Measurements from ENCODE around the gene STAC. TPM values are rescaled to one million over a fixed set of nuclear protein-coding genes. Genes with fewer than 3 reads are reported as not detected.
"Not testable (repeated sequence)": the region's sequence is repeated elsewhere in the genome, so short reads cannot be mapped to it uniquely, and the experiment has no call there.

The STAC gene
- total RNA-seq, 2 experiments from 2014 or later = not detected

- CTCF ChIA-PET = no interaction called here
Measured at GRCh38 chr3:36486009-36486795, 105.9 kb downstream of the STAC start.

GRCh38 chr3:36487616-36488015 is 107.3 kb downstream of the STAC start:
- H3K27ac Mint-ChIP-seq = no peak overlapping the region

More at GRCh38 chr3:36486009-36486795, 105.9 kb downstream of the STAC start:
- Mint-ChIP-seq H3K9me3 (ENCODE audit: insufficient read depth) (no peaks in the 10 kb centered on the region), H3K4me3 (no peak overlapping the region), H3K4me1 (ENCODE audit: low read depth) (no peaks in the 10 kb centered on the region), H3K27ac (no peak overlapping the region), H3K27me3 (ENCODE audit: low read depth) (peaks cover 2% of the 10 kb centered on the region), H3K36me3 (ENCODE audit: low read depth) (no peaks in the 10 kb centered on the region)
- ATAC-seq (no peak), DNase-seq (no peak)
- POLR2A ChIA-PET = no interaction called here

GRCh38 chr3:36488077-36488789 is 107.9 kb downstream of the STAC start:
- no peaks in the 10 kb centered on the region for H3K9me3 Mint-ChIP-seq (ENCODE audit: insufficient read depth)
- CTCF ChIA-PET = no interaction called here

More at GRCh38 chr3:36487616-36488015, 107.3 kb downstream of the STAC start:
- Mint-ChIP-seq H3K27me3 (ENCODE audit: low read depth) (peaks cover 2% of the 10 kb centered on the region), H3K4me1 (ENCODE audit: low read depth) (no peaks in the 10 kb centered on the region), H3K9me3 (ENCODE audit: insufficient read depth) (no peaks in the 10 kb centered on the region), H3K4me3 (no peak overlapping the region), H3K36me3 (ENCODE audit: low read depth) (no peaks in the 10 kb centered on the region)
- DNase-seq (no peak), ATAC-seq (no peak)
- CTCF ChIA-PET = no interaction called here
- POLR2A ChIA-PET = no interaction called here

GRCh38 chr3:36489101-36489500 is 108.8 kb downstream of the STAC start:
- Mint-ChIP-seq H3K27me3 (ENCODE audit: low read depth) (peaks cover 2% of the 10 kb centered on the region), H3K36me3 (ENCODE audit: low read depth) (no peaks in the 10 kb centered on the region), H3K4me1 (ENCODE audit: low read depth) (no peaks in the 10 kb centered on the region), H3K27ac (no peak overlapping the region), H3K4me3 (no peak overlapping the region), H3K9me3 (ENCODE audit: insufficient read depth) (no peaks in the 10 kb centered on the region)
- POLR2A ChIA-PET = no interaction called here
- ATAC-seq (no peak), DNase-seq (no peak)
- CTCF ChIA-PET = no interaction called here

More at GRCh38 chr3:36488077-36488789, 107.9 kb downstream of the STAC start:
- H3K4me1 Mint-ChIP-seq (ENCODE audit: low read depth) = no peaks in the 10 kb centered on the region
- H3K27me3 Mint-ChIP-seq (ENCODE audit: low read depth) = peaks cover 2% of the 10 kb centered on the region
- DNase-seq (no peak), ATAC-seq (no peak)
- no peak overlapping the region for H3K4me3 Mint-ChIP-seq
- H3K27ac Mint-ChIP-seq = no peak overlapping the region
- H3K36me3 Mint-ChIP-seq (ENCODE audit: low read depth) = no peaks in the 10 kb centered on the region
- POLR2A ChIA-PET = no interaction called here

- H3K36me3 Mint-ChIP-seq (ENCODE audit: low read depth) = no peaks in the 10 kb centered on the region
- H3K9me3 Mint-ChIP-seq (ENCODE audit: insufficient read depth) = no peaks in the 10 kb centered on the region
- H3K4me1 Mint-ChIP-seq (ENCODE audit: low read depth) = no peaks in the 10 kb centered on the region
- peaks cover 2% of the 10 kb centered on the region for H3K27me3 Mint-ChIP-seq (ENCODE audit: low read depth)
- no peak overlapping the region for H3K4me3 Mint-ChIP-seq
- POLR2A ChIA-PET = no interaction called here
- DNase-seq (no peak), ATAC-seq (no peak)
- H3K27ac Mint-ChIP-seq = no peak overlapping the region
- CTCF ChIA-PET = no interaction called here
Measured at GRCh38 chr3:36489679-36490425, 109.5 kb downstream of the STAC start.

- ChIA-PET POLR2A (no interaction called here), CTCF (no interaction called here)
- Mint-ChIP-seq H3K4me3 (no peak overlapping the region), H3K27me3 (ENCODE audit: low read depth) (peaks cover 2% of the 10 kb centered on the region), H3K36me3 (ENCODE audit: low read depth) (no peaks in the 10 kb centered on the region), H3K27ac (no peak overlapping the region), H3K9me3 (ENCODE audit: insufficient read depth) (no peaks in the 10 kb centered on the region), H3K4me1 (ENCODE audit: low read depth) (no peaks in the 10 kb centered on the region)
- ATAC-seq (no peak), DNase-seq (no peak)
Measured at GRCh38 chr3:36493051-36493450, 112.7 kb downstream of the STAC start.

GRCh38 chr3:36494461-36495109 is 114.3 kb downstream of the STAC start:
- Mint-ChIP-seq H3K4me1 (ENCODE audit: low read depth) (no peaks in the 10 kb centered on the region), H3K9me3 (ENCODE audit: insufficient read depth) (no peaks in the 10 kb centered on the region), H3K27ac (no peak overlapping the region), H3K4me3 (no peak overlapping the region), H3K36me3 (ENCODE audit: low read depth) (no peaks in the 10 kb centered on the region), H3K27me3 (ENCODE audit: low read depth) (peaks cover 4% of the 10 kb centered on the region)
- no peak for DNase-seq
- no peak for ATAC-seq
- POLR2A ChIA-PET = no interaction called here
- CTCF ChIA-PET = no interaction called here

GRCh38 chr3:36496684-36497633 is 116.7 kb downstream of the STAC start:
- CTCF ChIA-PET = no interaction called here
- ATAC-seq = no peak
- POLR2A ChIA-PET = no interaction called here

GRCh38 chr3:36500053-36500452 is 119.7 kb downstream of the STAC start:
- H3K9me3 Mint-ChIP-seq (ENCODE audit: insufficient read depth); H3K4me3 Mint-ChIP-seq; H3K27ac Mint-ChIP-seq; DNase-seq; POLR2A ChIA-PET; H3K36me3 Mint-ChIP-seq (ENCODE audit: low read depth); H3K4me1 Mint-ChIP-seq (ENCODE audit: low read depth); CTCF ChIA-PET; H3K27me3 Mint-ChIP-seq (ENCODE audit: low read depth); ATAC-seq: not testable (repeated sequence)

More at GRCh38 chr3:36496684-36497633, 116.7 kb downstream of the STAC start:
- Mint-ChIP-seq H3K36me3 (ENCODE audit: low read depth) (no peaks in the 10 kb centered on the region), H3K9me3 (ENCODE audit: insufficient read depth) (no peaks in the 10 kb centered on the region), H3K27ac (no peak overlapping the region), H3K4me3 (no peak overlapping the region), H3K27me3 (ENCODE audit: low read depth) (peaks cover 2% of the 10 kb centered on the region), H3K4me1 (ENCODE audit: low read depth) (no peaks in the 10 kb centered on the region)
- DNase-seq = no peak

- Mint-ChIP-seq H3K9me3 (ENCODE audit: insufficient read depth) (no peaks in the 10 kb centered on the region), H3K36me3 (ENCODE audit: low read depth) (no peaks in the 10 kb centered on the region), H3K27ac (no peak overlapping the region), H3K4me1 (ENCODE audit: low read depth) (no peaks in the 10 kb centered on the region), H3K27me3 (ENCODE audit: low read depth) (peaks cover 2% of the 10 kb centered on the region), H3K4me3 (no peak overlapping the region)
- DNase-seq = no peak
- CTCF ChIA-PET = no interaction called here
- POLR2A ChIA-PET = no interaction called here
- ATAC-seq = no peak
Measured at GRCh38 chr3:36501616-36502015, 121.3 kb downstream of the STAC start.

GRCh38 chr3:36505393-36505792 is 125.1 kb downstream of the STAC start:
- no peak overlapping the region for H3K27ac Mint-ChIP-seq
- ATAC-seq = no peak

More at GRCh38 chr3:36505393-36505792, 125.1 kb downstream of the STAC start:
- ChIA-PET CTCF (no interaction called here), POLR2A (no interaction called here)
- H3K9me3 Mint-ChIP-seq (ENCODE audit: insufficient read depth) = no peaks in the 10 kb centered on the region
- no peak for DNase-seq
- no peaks in the 10 kb centered on the region for H3K27me3 Mint-ChIP-seq (ENCODE audit: low read depth)
- no peaks in the 10 kb centered on the region for H3K4me1 Mint-ChIP-seq (ENCODE audit: low read depth)
- no peak overlapping the region for H3K4me3 Mint-ChIP-seq
- H3K36me3 Mint-ChIP-seq (ENCODE audit: low read depth) = no peaks in the 10 kb centered on the region
